ENCODE measurements around the gene RRP1B. TPM values are rescaled to one million over a fixed set of nuclear protein-coding genes. Genes with fewer than 3 reads are reported as not detected.

Gene RRP1B
- total and polyA plus RNA-seq, 9 of the 15 experiments (the other 6 are each of a cell fraction or from before 2014, with no cell fraction given), result 6.8 to 66.6 (median 41.9) TPM

- TF ChIP-seq ZNF76 (CRISPR knock-in tag; IDR thresholded peaks at IDR 0.05; ENCODE audit: borderline replicate concordance), result peak; percentile 67; the same call in 1 of the 2 replicates
- TF ChIP-seq ZBTB49 (CRISPR knock-in tag; IDR thresholded peaks at IDR 0.05; ENCODE audit: borderline replicate concordance), result peak; percentile 95; the same call in 1 of the 2 replicates
- peak; percentile 97 for TF ChIP-seq PHF20 (IDR thresholded peaks at IDR 0.05; ENCODE audit: partially characterized antibody)
- TF ChIP-seq MEF2D (tag; conservative IDR thresholded peaks at IDR 0.05; ENCODE audit: low read depth), result peak; percentile 48; the same call in 1 of the 2 replicates
- TF ChIP-seq MITF (IDR thresholded peaks at IDR 0.05), result no peak
- TF ChIP-seq ZNF668 (CRISPR knock-in tag; IDR thresholded peaks at IDR 0.05), result peak; percentile 82
- TF ChIP-seq ZNF316 (IDR thresholded peaks at IDR 0.05), result peak; percentile 44; the same call in 1 of the 2 replicates
- 0 out of 2 replicates have a peak, but pooled peaks have one; percentile 26 for TF ChIP-seq SMAD3 (CRISPR knock-in tag; conservative IDR thresholded peaks at IDR 0.05)
- peak; percentile 97 for TF ChIP-seq CREB3L1 (IDR thresholded peaks at IDR 0.05; ENCODE audit: borderline replicate concordance, low read depth)
- TF ChIP-seq GATAD2A (IDR thresholded peaks at IDR 0.05), result peak; percentile 82; the same call in 1 of the 2 replicates
- TF ChIP-seq CUX1 (CRISPR knock-in tag; IDR thresholded peaks at IDR 0.05), result peak; percentile 93
- TF ChIP-seq NFXL1 (CRISPR knock-in tag; IDR thresholded peaks at IDR 0.05), result no peak; the same call in 1 of the 2 replicates
- TF ChIP-seq YY1 (IDR thresholded peaks at IDR 0.05; ENCODE audit: borderline replicate concordance in 1 of 3, control insufficient read depth in 1 of 3, extremely low read depth in 1 of 3, insufficient read depth in 3 of 3, insufficient read length in 1 of 3, insufficient replicate concordance in 2 of 3, low read depth in 1 of 3, low read length in 2 of 3), result peak in 2 of 3 experiments; percentile 75 to 83
- TF ChIP-seq CTBP1 (IDR thresholded peaks at IDR 0.05; ENCODE audit: borderline replicate concordance), result peak; percentile 97
Measured at GRCh38 chr21:43659136-43660000, at the start of gene RRP1B, which contains the start of gene HSF2BP (continued).

All from K562 (cell line).